IPS-18a (cell line): ENCODE results near the gene RNF220.

ENCODE experiments used
- H3K27ac ChIP-seq: one replicate; pipeline ENCODE4 v1.5.1; 2013; ENCODE audit warnings: low read length
- H3K27me3 ChIP-seq: one replicate; pipeline ENCODE4 v1.6.1; 2013; ENCODE audit warnings: mild to moderate bottlenecking, low read length; ENCODE audit not compliant: control insufficient read depth, insufficient read depth
- H3K36me3 ChIP-seq: one replicate; pipeline ENCODE4 v1.6.1; 2013; ENCODE audit warnings: low read depth, low read length; ENCODE audit not compliant: control insufficient read depth
- H3K4me1 ChIP-seq: one replicate; pipeline ENCODE4 v1.6.1; 2013; ENCODE audit warnings: low read depth, low read length; ENCODE audit not compliant: control insufficient read depth
- H3K4me3 ChIP-seq: one replicate; pipeline ENCODE4 v1.5.1; 2013; ENCODE audit warnings: low read length
- H3K9ac ChIP-seq: one replicate; pipeline ENCODE4 v1.6.1; 2013; ENCODE audit warnings: mild to moderate bottlenecking, low read length, moderate library complexity
- H3K9me3 ChIP-seq: one replicate; pipeline ENCODE4 v1.6.1; 2013; ENCODE audit warnings: low read depth, low read length; ENCODE audit not compliant: control insufficient read depth

Gene RNF220

DNA sequence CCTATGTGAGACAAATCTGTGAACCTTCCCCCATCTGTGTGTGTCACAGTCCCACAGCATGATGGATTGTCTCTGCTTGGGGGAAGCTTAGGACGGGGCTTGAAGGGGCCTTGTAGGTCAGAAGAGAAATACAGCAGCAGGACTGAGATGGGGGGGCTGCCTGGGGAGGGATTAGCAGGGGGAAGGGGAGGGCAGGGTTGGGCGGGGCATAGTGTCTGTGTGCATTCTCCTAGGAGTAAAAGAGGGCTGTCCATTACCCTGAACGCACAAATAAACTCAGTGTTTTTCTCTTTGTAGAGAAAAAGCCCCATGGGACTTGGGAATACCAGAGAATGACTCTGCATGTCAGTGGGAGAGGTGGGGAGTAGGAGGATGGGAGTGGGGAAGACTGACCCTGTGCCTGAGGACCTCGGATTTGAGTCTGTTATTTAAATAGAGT lies 16.4 kb downstream of the RNF220 start:
- peaks cover 42% of the 10 kb centered on the region for H3K4me1 ChIP-seq
- H3K27me3 ChIP-seq, result peaks cover 40% of the 10 kb centered on the region
- H3K9ac ChIP-seq, result no peak overlapping the region
- no peaks in the 10 kb centered on the region for H3K9me3 ChIP-seq
- H3K27ac ChIP-seq, result no peak overlapping the region
- no peaks in the 10 kb centered on the region for H3K36me3 ChIP-seq
- H3K4me3 ChIP-seq, result no peak overlapping the region

DNA sequence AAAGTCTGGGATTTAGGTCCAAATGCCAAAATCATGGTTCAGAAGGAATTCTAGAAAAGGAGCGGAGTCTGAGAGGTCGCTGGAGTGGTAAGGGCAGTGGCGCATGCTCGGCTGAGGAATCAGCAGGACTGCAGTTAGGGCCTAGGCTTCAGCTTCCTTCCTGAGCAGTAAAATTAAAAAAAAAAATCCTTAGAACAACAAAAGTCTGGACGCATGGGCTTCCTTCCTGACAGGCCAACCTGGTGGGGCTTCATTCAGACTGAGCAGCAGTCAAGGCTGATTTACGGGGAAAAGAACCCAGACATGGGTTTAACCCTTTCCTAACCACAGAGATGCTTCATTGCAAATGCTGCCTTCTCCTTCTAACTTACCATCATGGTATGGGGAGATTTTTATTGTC lies 17.1 kb downstream of the RNF220 start:
- Histone ChIP-seq H3K27me3 (peaks cover 33% of the 10 kb centered on the region), H3K36me3 (no peaks in the 10 kb centered on the region), H3K4me1 (peaks cover 35% of the 10 kb centered on the region), H3K9ac (no peak overlapping the region), H3K4me3 (no peak overlapping the region), H3K9me3 (no peaks in the 10 kb centered on the region), H3K27ac (no peak overlapping the region)

DNA sequence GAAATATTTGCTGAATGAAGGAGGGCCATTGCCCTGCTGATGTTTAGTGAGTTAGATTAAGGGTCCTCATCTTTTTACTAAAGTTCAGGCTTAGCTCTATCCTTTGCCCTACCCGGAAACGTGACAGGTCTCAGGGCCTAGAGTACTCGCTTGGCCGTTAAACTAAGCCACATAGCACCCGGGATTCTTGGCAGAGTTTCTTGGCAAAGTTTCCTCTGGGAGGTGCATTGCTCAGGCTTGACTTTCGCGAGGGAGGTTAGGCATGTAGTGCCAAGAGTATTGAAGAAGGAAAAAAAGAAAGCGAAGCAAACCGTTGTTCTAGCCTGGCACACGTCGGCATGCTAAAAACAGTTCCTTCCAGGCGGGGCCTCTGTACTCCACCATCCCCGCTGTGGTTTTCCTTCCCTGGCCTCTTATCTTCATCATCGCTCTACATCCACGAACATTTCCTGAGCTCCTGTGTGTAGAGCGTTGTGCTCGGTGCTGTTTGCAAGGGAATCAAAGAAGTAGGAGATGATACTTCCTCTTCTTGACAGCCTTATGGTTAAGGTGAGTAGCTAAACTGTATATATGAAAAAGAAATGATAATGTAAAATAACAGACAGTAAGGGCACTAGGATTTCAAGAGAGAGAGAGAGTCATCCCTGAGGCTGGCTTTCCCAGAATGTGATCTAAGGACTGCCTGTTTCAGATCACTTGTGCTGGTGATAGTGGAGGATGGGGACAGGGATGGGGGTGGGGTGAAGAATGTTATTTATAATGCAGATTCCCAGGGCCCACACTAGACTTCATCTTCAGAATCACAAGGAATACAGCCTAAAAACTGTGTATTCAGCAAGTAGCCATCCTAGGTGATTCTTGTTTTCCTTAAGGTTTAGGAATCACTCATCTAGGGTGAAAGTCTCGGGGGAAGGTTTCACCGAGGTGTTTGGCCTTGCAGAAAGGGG lies 18.8 kb downstream of the RNF220 start:
- Histone ChIP-seq H3K27me3 (peaks cover 24% of the 10 kb centered on the region), H3K36me3 (no peaks in the 10 kb centered on the region), H3K9me3 (no peaks in the 10 kb centered on the region), H3K27ac (no peak overlapping the region), H3K4me1 (peaks cover 42% of the 10 kb centered on the region), H3K4me3 (no peak overlapping the region), H3K9ac (no peak overlapping the region)

DNA sequence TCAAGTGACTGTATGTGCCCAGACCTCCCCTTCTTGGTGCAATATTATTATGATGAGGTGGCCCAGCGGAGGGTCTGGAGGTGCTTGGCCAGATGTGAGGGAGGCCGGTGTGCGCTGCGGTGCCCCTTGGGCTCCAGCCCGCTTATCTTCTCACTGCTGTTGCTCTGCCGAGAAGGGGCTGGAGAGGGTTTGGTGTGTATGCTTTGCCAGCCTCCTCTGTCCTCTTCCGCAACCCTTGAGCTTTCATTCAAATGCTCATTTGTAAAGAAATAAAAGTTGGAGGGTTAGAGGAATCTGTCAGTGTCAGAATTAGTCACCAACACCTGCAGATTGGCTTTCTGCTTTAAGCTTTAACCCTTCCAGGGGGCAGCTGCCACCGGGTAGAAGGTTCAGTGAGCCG lies 19.7 kb downstream of the RNF220 start:
- peaks cover 15% of the 10 kb centered on the region for H3K27me3 ChIP-seq
- no peak overlapping the region for H3K4me3 ChIP-seq
- peaks cover 50% of the 10 kb centered on the region for H3K4me1 ChIP-seq
- H3K27ac ChIP-seq, result no peak overlapping the region
- H3K36me3 ChIP-seq, result no peaks in the 10 kb centered on the region
- H3K9ac ChIP-seq, result no peak overlapping the region
- H3K9me3 ChIP-seq, result no peaks in the 10 kb centered on the region

DNA sequence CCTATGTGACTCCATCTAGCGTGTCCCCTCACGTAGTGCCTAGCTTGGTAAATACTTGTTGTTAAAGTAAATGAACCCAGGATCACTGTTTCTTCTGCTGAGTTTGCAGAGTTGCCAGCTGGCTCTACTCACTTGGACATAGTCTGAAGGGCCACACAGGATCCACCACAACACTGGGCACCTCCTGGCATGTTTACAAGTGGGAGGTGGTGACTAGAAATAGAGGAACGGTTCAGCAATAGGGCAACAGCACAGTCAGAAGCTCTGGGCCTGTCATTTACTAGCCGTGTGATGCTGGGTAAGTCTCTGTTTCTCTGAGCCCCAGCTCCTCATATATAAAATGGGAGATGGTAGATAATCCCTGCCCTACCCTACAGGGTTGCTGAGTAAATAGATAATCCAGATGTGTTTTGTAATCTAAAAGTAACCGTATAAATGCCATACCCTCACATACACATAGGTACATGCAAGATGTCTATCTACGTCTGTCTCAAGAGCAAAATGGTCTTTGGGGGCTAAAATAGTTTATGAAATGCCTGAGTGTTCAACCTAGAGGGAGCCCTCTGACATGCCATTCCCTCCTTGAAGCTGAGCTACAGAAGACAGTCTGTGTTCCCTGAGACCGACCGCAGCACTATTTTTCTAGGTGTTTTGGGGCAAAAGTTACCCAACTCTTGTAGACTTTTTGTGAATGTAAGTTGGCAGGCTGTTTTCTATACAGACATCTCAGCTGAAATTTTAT lies 20.5 kb downstream of the RNF220 start:
- Histone ChIP-seq H3K9ac (no peak overlapping the region), H3K27me3 (peaks cover 7% of the 10 kb centered on the region), H3K4me3 (no peak overlapping the region), H3K9me3 (no peaks in the 10 kb centered on the region), H3K36me3 (no peaks in the 10 kb centered on the region), H3K27ac (no peak overlapping the region), H3K4me1 (peaks cover 50% of the 10 kb centered on the region)

DNA sequence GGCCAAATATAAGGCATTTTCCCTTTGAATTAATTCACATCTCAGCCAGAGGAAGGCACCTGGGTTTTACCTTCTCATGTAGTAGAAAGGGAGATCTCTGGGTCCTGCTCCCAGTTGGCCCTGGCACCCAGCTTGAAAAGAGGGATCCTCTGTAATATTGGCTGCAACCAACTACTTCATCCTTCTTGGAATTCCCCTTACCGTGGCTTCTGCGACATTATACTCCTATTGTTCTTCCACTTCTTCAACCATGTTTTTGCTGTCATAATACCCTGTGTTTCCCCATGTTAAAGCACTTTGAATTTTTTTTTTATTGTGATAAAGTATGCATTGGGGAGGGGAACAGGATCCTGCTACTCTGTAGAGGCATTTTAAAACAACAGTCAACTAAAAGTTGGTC lies 26.8 kb downstream of the RNF220 start:
- Histone ChIP-seq H3K4me1 (peaks cover 23% of the 10 kb centered on the region), H3K9me3 (no peaks in the 10 kb centered on the region), H3K9ac (no peak overlapping the region), H3K4me3 (no peak overlapping the region), H3K36me3 (no peaks in the 10 kb centered on the region), H3K27ac (no peak overlapping the region), H3K27me3 (no peaks in the 10 kb centered on the region)

- H3K4me1 ChIP-seq, result peaks cover 30% of the 10 kb centered on the region
- no peak overlapping the region for H3K4me3 ChIP-seq
- no peaks in the 10 kb centered on the region for H3K27me3 ChIP-seq
- no peaks in the 10 kb centered on the region for H3K9me3 ChIP-seq
- no peaks in the 10 kb centered on the region for H3K36me3 ChIP-seq
- no peak overlapping the region for H3K9ac ChIP-seq
- H3K27ac ChIP-seq, result no peak overlapping the region
These were observed 28.2 kb downstream of the RNF220 start for GRCh38 chr1:44433209-44433608.

- H3K27ac ChIP-seq, result no peak overlapping the region
- H3K4me3 ChIP-seq, result no peak overlapping the region
- H3K9me3 ChIP-seq, result no peaks in the 10 kb centered on the region
- H3K4me1 ChIP-seq, result peaks cover 21% of the 10 kb centered on the region
- no peak overlapping the region for H3K9ac ChIP-seq
- no peaks in the 10 kb centered on the region for H3K36me3 ChIP-seq
- H3K27me3 ChIP-seq, result no peaks in the 10 kb centered on the region
These were observed 31.5 kb downstream of the RNF220 start for GRCh38 chr1:44436401-44437106.

DNA sequence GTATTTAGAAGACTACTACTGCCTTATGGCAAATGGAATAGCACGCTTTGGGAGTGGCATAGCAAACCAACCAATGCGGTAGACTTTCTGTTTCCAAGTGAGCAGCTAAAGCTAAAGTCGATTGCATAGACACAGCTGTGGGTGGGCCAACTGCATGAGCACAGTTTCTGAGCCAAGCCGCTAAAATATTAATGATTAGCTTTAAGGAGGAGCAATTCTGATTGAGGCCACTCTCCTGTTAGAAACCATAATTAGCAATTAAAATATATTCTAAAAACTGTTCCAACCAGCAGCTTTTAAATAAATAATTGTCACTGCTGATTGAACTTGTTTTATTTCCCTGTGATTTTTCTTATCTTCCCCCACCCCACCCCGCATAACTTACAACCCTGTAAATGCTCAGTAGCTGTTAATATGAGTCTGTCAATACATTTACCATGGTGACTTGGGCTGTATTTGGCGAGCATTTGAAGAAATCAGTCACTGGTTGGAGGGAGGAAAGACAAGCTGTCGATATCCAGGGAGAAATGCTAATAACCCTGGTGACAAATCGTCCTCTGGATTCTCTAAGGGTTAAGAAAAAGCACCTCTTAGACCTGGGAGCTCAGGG lies 32.2 kb downstream of the RNF220 start:
- peaks cover 21% of the 10 kb centered on the region for H3K4me1 ChIP-seq

DNA sequence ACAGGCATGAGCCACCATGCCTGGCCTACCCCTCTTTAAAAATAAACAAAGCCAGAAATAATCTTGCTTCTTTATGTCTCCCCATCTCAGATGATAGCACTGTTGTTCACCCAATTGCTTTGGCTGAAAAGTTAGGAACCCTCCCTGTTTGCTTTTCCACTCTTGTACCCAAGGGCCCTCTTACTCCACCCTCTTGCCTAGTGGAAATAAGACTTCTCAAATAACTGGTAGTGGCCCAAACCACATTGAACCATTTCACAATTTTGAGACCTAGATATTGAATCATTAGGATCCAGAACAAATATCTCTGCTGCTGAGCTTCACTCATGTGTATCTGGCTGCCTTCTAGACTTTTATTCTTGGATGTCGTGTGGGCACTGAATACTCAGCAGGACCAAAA lies 37.7 kb downstream of the RNF220 start:
- Histone ChIP-seq H3K9ac (no peak overlapping the region), H3K36me3 (no peaks in the 10 kb centered on the region), H3K4me1 (peaks cover 5% of the 10 kb centered on the region), H3K27me3 (no peaks in the 10 kb centered on the region), H3K4me3 (no peak overlapping the region), H3K9me3 (no peaks in the 10 kb centered on the region), H3K27ac (no peak overlapping the region)

More for the DNA sequence above, 32.2 kb downstream of the RNF220 start:
- Histone ChIP-seq H3K9me3 (no peaks in the 10 kb centered on the region), H3K9ac (no peak overlapping the region), H3K36me3 (no peaks in the 10 kb centered on the region), H3K4me3 (no peak overlapping the region), H3K27me3 (no peaks in the 10 kb centered on the region), H3K27ac (no peak overlapping the region)
